ENCODE data around the gene GRM8. TPM values are rescaled to one million over a fixed set of nuclear protein-coding genes. Genes with fewer than 3 reads are reported as not detected.
A peak's percentile ranks its signal among the peaks of the same experiment; 100 is the strongest.

The GRM8 gene
- total RNA-seq, 1 experiment from 2014 or later, result not detected

DNA sequence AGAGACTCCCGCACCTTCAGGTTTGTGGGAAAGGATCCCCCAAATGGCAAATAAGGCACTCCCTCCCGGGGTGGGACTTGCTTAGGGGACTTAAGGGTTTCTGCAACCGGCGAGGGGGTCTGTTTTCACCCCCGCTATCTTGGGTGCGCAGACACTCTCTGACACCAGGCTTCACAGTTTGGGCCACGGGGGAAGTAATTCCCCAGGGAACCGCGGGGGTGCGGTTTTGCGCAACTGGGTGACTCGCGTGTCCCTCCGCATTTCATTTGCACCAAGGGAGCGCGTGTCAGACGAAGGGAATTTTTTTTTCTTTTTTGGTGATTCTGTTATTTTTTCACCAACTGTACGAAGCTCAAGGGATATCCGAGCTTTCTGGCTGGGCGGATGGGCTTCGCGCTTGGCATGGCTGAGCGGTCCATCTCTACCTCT lies 1.7 kb downstream of the GRM8 start:
- BruUV-seq (replicated peaks), result no TSS peak
- peaks cover 12% of the 10 kb centered on the region for H3K4me1 ChIP-seq (ENCODE audit: control insufficient read depth, insufficient read depth, low read length)
- ChIA-PET CTCF (no interaction called here), POLR2A (no interaction called here)
- H3K27ac ChIP-seq (ENCODE audit: low read length), result no peak overlapping the region
- intact Hi-C loops (cut with micrococcal nuclease; ENCODE audit: unreplicated experiment) (loop anchor here (10.0 kb wide), 1 partner anchor 264 kb away; no protein-coding TSS in a partner anchor), in situ Hi-C loops (cut with HindIII; ENCODE audit: low pct_unique_long_range_greater_than_20kb, low sequenced_read_pairs) (no loop called here)
- peaks cover 36% of the 10 kb centered on the region for H3K27me3 ChIP-seq (ENCODE audit: control insufficient read depth, insufficient read depth, low read length)
- H3K9me3 ChIP-seq (ENCODE audit: control insufficient read depth, insufficient read depth, low read depth, low read length), result no peaks in the 10 kb centered on the region
- ATAC-seq (no peak), DNase-seq (ENCODE audit: low read depth, low spot score) (no peak)
- H3K36me3 ChIP-seq (ENCODE audit: control insufficient read depth, insufficient read depth, low read length), result no peaks in the 10 kb centered on the region; the same call in 1 of the 2 replicates
- no peak overlapping the region for H3K4me3 ChIP-seq (ENCODE audit: low read depth in 2 of 2, low read length in 2 of 2)
- TF ChIP-seq TCF7L2 (IDR thresholded peaks at IDR 0.05; ENCODE audit: low read depth, low read length) (no peak), SIN3A (IDR thresholded peaks at IDR 0.05; ENCODE audit: borderline replicate concordance, insufficient read depth, low read depth, low read length) (no peak), POLR2AphosphoS5 (IDR thresholded peaks at IDR 0.05; ENCODE audit: low read depth, low read length) (no peak)
- TF ChIP-seq, protein P1, sequence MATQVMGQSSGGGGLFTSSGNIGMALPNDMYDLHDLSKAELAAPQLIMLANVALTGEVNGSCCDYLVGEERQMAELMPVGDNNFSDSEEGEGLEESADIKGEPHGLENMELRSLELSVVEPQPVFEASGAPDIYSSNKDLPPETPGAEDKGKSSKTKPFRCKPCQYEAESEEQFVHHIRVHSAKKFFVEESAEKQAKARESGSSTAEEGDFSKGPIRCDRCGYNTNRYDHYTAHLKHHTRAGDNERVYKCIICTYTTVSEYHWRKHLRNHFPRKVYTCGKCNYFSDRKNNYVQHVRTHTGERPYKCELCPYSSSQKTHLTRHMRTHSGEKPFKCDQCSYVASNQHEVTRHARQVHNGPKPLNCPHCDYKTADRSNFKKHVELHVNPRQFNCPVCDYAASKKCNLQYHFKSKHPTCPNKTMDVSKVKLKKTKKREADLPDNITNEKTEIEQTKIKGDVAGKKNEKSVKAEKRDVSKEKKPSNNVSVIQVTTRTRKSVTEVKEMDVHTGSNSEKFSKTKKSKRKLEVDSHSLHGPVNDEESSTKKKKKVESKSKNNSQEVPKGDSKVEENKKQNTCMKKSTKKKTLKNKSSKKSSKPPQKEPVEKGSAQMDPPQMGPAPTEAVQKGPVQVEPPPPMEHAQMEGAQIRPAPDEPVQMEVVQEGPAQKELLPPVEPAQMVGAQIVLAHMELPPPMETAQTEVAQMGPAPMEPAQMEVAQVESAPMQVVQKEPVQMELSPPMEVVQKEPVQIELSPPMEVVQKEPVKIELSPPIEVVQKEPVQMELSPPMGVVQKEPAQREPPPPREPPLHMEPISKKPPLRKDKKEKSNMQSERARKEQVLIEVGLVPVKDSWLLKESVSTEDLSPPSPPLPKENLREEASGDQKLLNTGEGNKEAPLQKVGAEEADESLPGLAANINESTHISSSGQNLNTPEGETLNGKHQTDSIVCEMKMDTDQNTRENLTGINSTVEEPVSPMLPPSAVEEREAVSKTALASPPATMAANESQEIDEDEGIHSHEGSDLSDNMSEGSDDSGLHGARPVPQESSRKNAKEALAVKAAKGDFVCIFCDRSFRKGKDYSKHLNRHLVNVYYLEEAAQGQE (IDR thresholded peaks at IDR 0.05; ENCODE audit: insufficient read depth in 1 of 2, low read depth in 2 of 2, low read length in 1 of 2), result no peak
- TF ChIP-seq, protein P2, sequence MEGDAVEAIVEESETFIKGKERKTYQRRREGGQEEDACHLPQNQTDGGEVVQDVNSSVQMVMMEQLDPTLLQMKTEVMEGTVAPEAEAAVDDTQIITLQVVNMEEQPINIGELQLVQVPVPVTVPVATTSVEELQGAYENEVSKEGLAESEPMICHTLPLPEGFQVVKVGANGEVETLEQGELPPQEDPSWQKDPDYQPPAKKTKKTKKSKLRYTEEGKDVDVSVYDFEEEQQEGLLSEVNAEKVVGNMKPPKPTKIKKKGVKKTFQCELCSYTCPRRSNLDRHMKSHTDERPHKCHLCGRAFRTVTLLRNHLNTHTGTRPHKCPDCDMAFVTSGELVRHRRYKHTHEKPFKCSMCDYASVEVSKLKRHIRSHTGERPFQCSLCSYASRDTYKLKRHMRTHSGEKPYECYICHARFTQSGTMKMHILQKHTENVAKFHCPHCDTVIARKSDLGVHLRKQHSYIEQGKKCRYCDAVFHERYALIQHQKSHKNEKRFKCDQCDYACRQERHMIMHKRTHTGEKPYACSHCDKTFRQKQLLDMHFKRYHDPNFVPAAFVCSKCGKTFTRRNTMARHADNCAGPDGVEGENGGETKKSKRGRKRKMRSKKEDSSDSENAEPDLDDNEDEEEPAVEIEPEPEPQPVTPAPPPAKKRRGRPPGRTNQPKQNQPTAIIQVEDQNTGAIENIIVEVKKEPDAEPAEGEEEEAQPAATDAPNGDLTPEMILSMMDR (IDR thresholded peaks at IDR 0.05), result no peak

DNA sequence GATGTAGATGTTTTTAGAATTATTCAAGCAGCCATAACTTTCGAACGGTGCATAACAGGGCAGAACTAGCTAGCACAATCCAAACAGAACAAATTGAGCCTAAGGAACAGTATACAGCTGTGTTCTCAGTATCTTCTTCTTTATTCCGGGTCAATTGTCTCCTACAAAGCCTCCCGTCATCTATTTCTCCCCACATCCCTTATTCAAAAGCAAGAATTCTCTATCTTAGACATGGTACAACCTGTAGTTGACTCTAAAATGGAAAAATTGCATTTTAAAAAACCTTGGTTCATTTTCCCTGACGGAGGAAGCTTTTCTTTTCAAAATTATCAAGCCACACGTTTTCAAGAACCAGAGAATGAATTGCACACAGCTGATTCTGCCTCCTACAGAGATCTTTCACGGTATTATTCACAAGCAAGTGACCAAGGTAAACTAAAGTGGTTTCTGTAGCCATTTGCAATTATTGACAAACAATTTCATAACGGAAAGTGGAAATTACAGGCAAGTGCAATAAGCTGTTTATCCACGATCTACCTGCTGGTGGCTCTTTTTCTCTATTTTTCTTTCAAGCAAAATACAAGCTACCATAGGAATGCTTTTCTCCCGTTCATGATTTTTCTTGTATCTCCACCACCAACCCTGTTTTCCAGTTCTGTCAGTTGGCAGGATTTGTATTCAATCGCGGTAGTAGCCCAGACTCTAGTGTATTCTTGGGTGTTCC lies 2.3 kb downstream of the GRM8 start:
- intact Hi-C loops (cut with micrococcal nuclease; ENCODE audit: unreplicated experiment), result loop anchor here (10.0 kb wide), 1 partner anchor 264 kb away; no protein-coding TSS in a partner anchor

More for the DNA sequence above, 2.3 kb downstream of the GRM8 start:
- POLR2A ChIA-PET, result no interaction called here
- Histone ChIP-seq H3K27ac (ENCODE audit: low read length) (no peak overlapping the region), H3K4me1 (ENCODE audit: control insufficient read depth, insufficient read depth, low read length) (peaks cover 12% of the 10 kb centered on the region), H3K9me3 (ENCODE audit: control insufficient read depth, insufficient read depth, low read depth, low read length) (no peaks in the 10 kb centered on the region), H3K4me3 (ENCODE audit: low read depth in 2 of 2, low read length in 2 of 2) (no peak overlapping the region), H3K27me3 (ENCODE audit: control insufficient read depth, insufficient read depth, low read length) (peaks cover 36% of the 10 kb centered on the region), H3K36me3 (ENCODE audit: control insufficient read depth, insufficient read depth, low read length) (no peaks in the 10 kb centered on the region; the same call in 1 of the 2 replicates)
- DNase-seq (ENCODE audit: low read depth, low spot score) (no peak), ATAC-seq (no peak)
- in situ Hi-C loops (cut with HindIII; ENCODE audit: low pct_unique_long_range_greater_than_20kb, low sequenced_read_pairs), result no loop called here
- CTCF ChIA-PET, result no interaction called here
- TF ChIP-seq, protein P1 (IDR thresholded peaks at IDR 0.05; ENCODE audit: insufficient read depth in 1 of 2, low read depth in 2 of 2, low read length in 1 of 2), result no peak
- TF ChIP-seq, protein P2 (IDR thresholded peaks at IDR 0.05), result peak; percentile 17; the same call in 1 of the 2 replicates
- BruUV-seq (replicated peaks), result no TSS peak
